HCT116 (cell line): ENCODE data around the gene RRAD. TPM values are rescaled to one million over a fixed set of nuclear protein-coding genes. Genes with fewer than 3 reads are reported as not detected.

ENCODE experiments used
- ATAC-seq: fragments of 200-7000 bp; cut with Tn5 transposase; 2 replicates; pipeline ENCODE4 v1.9.1; 2020; ENCODE audit warnings: mild to moderate bottlenecking, moderate library complexity
- BruUV-seq: library from RNA; stranded (reverse); fragments of 400-500 nt; replicated peaks from 2 replicates; lab custom pipeline; 2021; lab: Mats Ljungman, UMichigan
- CTCF ChIA-PET: fragments of 300-600 bp; sonication (Branson Sonifier 250); formaldehyde crosslinking; loops from one replicate; lab custom pipeline; 2021; ENCODE audit warnings: antibody characterized with exemption; lab: Charles Lee
- POLR2A ChIA-PET: fragments of 300-600, 350-600 bp; sonication (Branson Sonifier 250); formaldehyde crosslinking; loops from one replicate; lab custom pipeline; 2021; ENCODE audit warnings: antibody characterized with exemption; lab: Charles Lee
- RAD21 ChIA-PET, 2 experiments: fragments of 300-600 bp; sonication (Branson Sonifier 250); formaldehyde crosslinking; loops; one replicate each; lab custom pipeline; 2023; ENCODE audit warnings: low total read pairs in 2 of 2; ENCODE audit not compliant: uncharacterized antibody in 2 of 2, unreplicated experiment in 2 of 2, low non-redundant PET in 1 of 2; lab: Charles Lee
- DNase-seq: peaks from one replicate; pipeline ENCODE4 v3.0.0-alpha.2; 2010; ENCODE audit warnings: low read depth, low spot score
- H2AFZ ChIP-seq: fragments of 200-600 bp; shearing (Covaris generic), sonication (generic); 2 replicates; pipeline ENCODE4 v1.6.1; 2017; ENCODE audit warnings: low read depth, mixed run types, mixed read lengths, antibody characterized with exemption, low read length; ENCODE audit not compliant: poor library complexity, severe bottlenecking
- H3K27ac ChIP-seq: 2 replicates; pipeline ENCODE4 v1.5.1; 2012; ENCODE audit warnings: low read depth, low read length
- H3K27me3 ChIP-seq: fragments of 200-600 bp; sonication (generic); 2 replicates; pipeline ENCODE4 v1.6.1; 2016; ENCODE audit warnings: mixed run types, low read length, mixed read lengths; ENCODE audit not compliant: insufficient read depth
- H3K36me3 ChIP-seq, 2 experiments: fragments of 200-500 bp in 1 of 2; fragments of 200-600 bp in 1 of 2; sonication (Bioruptor generic) in 1 of 2; sonication (generic) in 1 of 2; 2 replicates each; pipeline versions ENCODE4 v1.5.1 to v1.6.1; 2014 to 2016; ENCODE audit warnings: low read length in 2 of 2, inconsistent platforms in 1 of 2, mixed read lengths in 1 of 2, mixed run types in 1 of 2; ENCODE audit not compliant: insufficient read depth in 2 of 2, control insufficient read depth in 1 of 2
- H3K4me1 ChIP-seq, 2 experiments: fragments of 200-600 bp in 1 of 2; sonication (generic) in 1 of 2; 2 replicates each; pipeline versions ENCODE4 v1.5.1 to v1.6.1; 2012 to 2017; ENCODE audit warnings: low read length in 2 of 2, inconsistent platforms in 1 of 2, mild to moderate bottlenecking in 1 of 2, mixed read lengths in 1 of 2, mixed run types in 1 of 2, moderate library complexity in 1 of 2; ENCODE audit not compliant: insufficient read depth in 2 of 2, control insufficient read depth in 1 of 2
- H3K4me2 ChIP-seq: fragments of 200-600 bp; sonication (generic); 2 replicates; pipeline ENCODE4 v1.6.1; 2017; ENCODE audit warnings: mixed run types, low read length, mixed read lengths
- H3K4me3 ChIP-seq, 2 experiments: fragments of 200-600 bp in 1 of 2; sonication (generic) in 1 of 2; replicated peaks in 1 of 2; 2 replicates each; pipeline ENCODE4 v1.5.1; 2011 to 2016; ENCODE audit warnings: low read length in 2 of 2, control low read depth in 1 of 2, low read depth in 1 of 2, mild to moderate bottlenecking in 1 of 2, mixed read lengths in 1 of 2, mixed run types in 1 of 2
- H3K79me2 ChIP-seq: fragments of 200-600 bp; sonication (generic); 2 replicates; pipeline ENCODE4 v1.6.1; 2017; ENCODE audit warnings: mild to moderate bottlenecking, mixed run types, low read length, moderate library complexity, mixed read lengths; ENCODE audit not compliant: insufficient read depth
- H3K9ac ChIP-seq: fragments of 200-600 bp; sonication (generic); 2 replicates; pipeline ENCODE4 v1.6.1; 2016; ENCODE audit warnings: low read length, mixed read lengths
- H3K9me2 ChIP-seq: fragments of 200-600 bp; sonication (generic), shearing (Covaris generic); 2 replicates; pipeline ENCODE4 v1.6.1; 2017; ENCODE audit warnings: mixed run types, mild to moderate bottlenecking, moderate library complexity; ENCODE audit not compliant: insufficient read depth
- H3K9me3 ChIP-seq, 2 experiments: fragments of 200-500 bp in 1 of 2; fragments of 200-600 bp in 1 of 2; sonication (Bioruptor generic) in 1 of 2; sonication (generic) in 1 of 2; 2 replicates each; pipeline ENCODE4 v1.6.1; 2014 to 2017; ENCODE audit warnings: low read length in 2 of 2, mixed read lengths in 2 of 2, inconsistent platforms in 1 of 2, low read depth in 1 of 2, mild to moderate bottlenecking in 1 of 2, mixed run types in 1 of 2, moderate library complexity in 1 of 2; ENCODE audit not compliant: control insufficient read depth in 1 of 2, insufficient read depth in 1 of 2
- H4K20me1 ChIP-seq: fragments of 200-600 bp; sonication (generic), shearing (Covaris generic); 2 replicates; pipeline ENCODE4 v1.6.1; 2017; ENCODE audit warnings: mixed run types, mild to moderate bottlenecking, moderate library complexity; ENCODE audit not compliant: insufficient read depth
- ATF3 ChIP-seq: IDR thresholded peaks from 2 replicates; pipeline ENCODE4 v1.6.1; 2012
- CEBPB ChIP-seq: IDR thresholded peaks from 2 replicates; pipeline ENCODE4 v1.6.1; 2012; ENCODE audit warnings: low read depth
- EZH2phosphoT487 ChIP-seq: fragments of 200-600 bp; IDR thresholded peaks from 2 replicates; pipeline ENCODE4 v1.6.1; 2018; ENCODE audit warnings: antibody characterized with exemption, borderline replicate concordance
- FOSL1 ChIP-seq: IDR thresholded peaks from 2 replicates; pipeline ENCODE4 v1.6.1; 2012; ENCODE audit warnings: low read depth
- MAX ChIP-seq: IDR thresholded peaks from 2 replicates; pipeline ENCODE4 v1.6.1; 2012
- POLR2A ChIP-seq: IDR thresholded peaks from 2 replicates; pipeline ENCODE4 v1.7.0; 2011; ENCODE audit warnings: borderline replicate concordance; ENCODE audit not compliant: insufficient read depth, insufficient read length; ENCODE audit errors: extremely low read depth
- POLR2AphosphoS5 ChIP-seq: IDR thresholded peaks from 2 replicates; pipeline ENCODE4 v1.6.1; 2011; ENCODE audit warnings: mild to moderate bottlenecking, low read depth, low read length, moderate library complexity
- RAD21 ChIP-seq: IDR thresholded peaks from 2 replicates; pipeline ENCODE4 v1.6.1; 2012; ENCODE audit warnings: low read depth, mild to moderate bottlenecking
- REST ChIP-seq: IDR thresholded peaks from 2 replicates; pipeline ENCODE4 v1.6.1; 2012; ENCODE audit warnings: low read depth
- SIN3A ChIP-seq: IDR thresholded peaks from 2 replicates; pipeline ENCODE4 v1.6.1; 2012; ENCODE audit warnings: low read depth
- SP1 ChIP-seq: IDR thresholded peaks from 2 replicates; pipeline ENCODE4 v1.6.1; 2012; ENCODE audit warnings: low read depth
- TCF7L2 ChIP-seq: IDR thresholded peaks from 2 replicates; pipeline ENCODE4 v1.7.0; 2011; ENCODE audit warnings: borderline replicate concordance, inconsistent platforms; ENCODE audit not compliant: insufficient read depth, insufficient read length; ENCODE audit errors: extremely low read depth
- YY1 ChIP-seq: IDR thresholded peaks from 2 replicates; pipeline ENCODE4 v1.6.1; 2011; ENCODE audit warnings: low read length, low read depth, moderate library complexity, mild to moderate bottlenecking; ENCODE audit not compliant: insufficient replicate concordance; ENCODE audit errors: extremely low read depth
- ZBTB33 ChIP-seq: IDR thresholded peaks from 2 replicates; pipeline ENCODE4 v1.6.1; 2011; ENCODE audit warnings: mild to moderate bottlenecking, low read length, moderate library complexity; ENCODE audit not compliant: insufficient replicate concordance; ENCODE audit errors: extremely low read depth
- intact Hi-C: fragments of 100-400 bp; cut with micrococcal nuclease; formaldehyde crosslinking; loops from 2 replicates; pipeline ENCODE4 v1.10.0; 2022
- total RNA-seq: library from RNA; stranded (reverse); gene quantifications from one replicate; pipeline ENCODE4 v1.2.1, GENCODE V29; 2021; ENCODE audit not compliant: unreplicated experiment

RRAD gene
- total RNA-seq, 1 experiment from 2014 or later = 2.2 TPM

GRCh38 chr16:66882702-66883101, 42.6 kb downstream of the RRAD start:
- CTCF ChIA-PET = interaction anchor here (1.0 kb wide), 1 partner anchor 10 kb away, joined by 3 read pairs; no protein-coding TSS in a partner anchor
- Histone ChIP-seq H3K79me2 (peaks cover 23% of the 10 kb centered on the region; the same call in 1 of the 2 replicates), H3K9me2 (no peaks in the 10 kb centered on the region), H3K36me3 (peaks cover 12 to 24% of the 10 kb centered on the region in 2 experiments; a peak in 3 of 4 replicates), H3K4me3 (no peak overlapping the region), H3K9me3 (no peaks in the 10 kb centered on the region), H3K27ac (no peak overlapping the region), H4K20me1 (no peaks in the 10 kb centered on the region), H3K4me2 (no peak overlapping the region), H2AFZ (no peak overlapping the region), H3K4me1 (peaks cover 10 to 15% of the 10 kb centered on the region in 2 experiments), H3K9ac (no peak overlapping the region), H3K27me3 (no peaks in the 10 kb centered on the region)
- POLR2A ChIA-PET = no interaction called here
- DNase-seq (no peak), ATAC-seq (no peak)
- BruUV-seq = no TSS peak
- RAD21 ChIA-PET = no interaction called here
- intact Hi-C loops = no loop called here
- TF ChIP-seq POLR2AphosphoS5 = no peak
- TF ChIP-seq MAX = no peak
- no peak for TF ChIP-seq POLR2A
- no peak for TF ChIP-seq SP1
- TF ChIP-seq YY1 = no peak

- H3K4me3 ChIP-seq = peak overlapping the region in 1 of 2 experiments; percentile 95; a peak in 2 of 4 replicates
- intact Hi-C loops = no loop called here
- H3K9ac ChIP-seq = no peak overlapping the region
- H3K79me2 ChIP-seq = peaks cover 23% of the 10 kb centered on the region; the same call in 1 of the 2 replicates
- no peaks in the 10 kb centered on the region for H4K20me1 ChIP-seq
- CTCF ChIA-PET = interaction anchor here (1.0 to 1.9 kb wide), 2 partner anchors 9 to 14 kb away, joined by 3 to 10 read pairs; no protein-coding TSS in a partner anchor
- peak overlapping the region; percentile 98 for H3K4me2 ChIP-seq
- BruUV-seq = no TSS peak
- H3K4me1 ChIP-seq = peaks cover 10 to 15% of the 10 kb centered on the region in 2 experiments
- no peaks in the 10 kb centered on the region for H3K27me3 ChIP-seq
- RAD21 ChIA-PET = no interaction called here
- H2AFZ ChIP-seq = no peak overlapping the region
- peaks cover 12 to 24% of the 10 kb centered on the region in 2 experiments; a peak in 3 of 4 replicates for H3K36me3 ChIP-seq
- ATAC-seq (no peak), DNase-seq (no peak)
- no peak overlapping the region for H3K27ac ChIP-seq
- H3K9me2 ChIP-seq = no peaks in the 10 kb centered on the region
- POLR2A ChIA-PET = interaction anchor here (0.8 kb wide), 1 partner anchor 9 kb away, joined by 3 read pairs; no protein-coding TSS in a partner anchor
- no peaks in the 10 kb centered on the region for H3K9me3 ChIP-seq
- TF ChIP-seq SP1 = no peak
- no peak for TF ChIP-seq SIN3A
- TF ChIP-seq TCF7L2 = no peak
- no peak for TF ChIP-seq FOSL1
- no peak for TF ChIP-seq ZBTB33
- TF ChIP-seq REST = no peak
- no peak for TF ChIP-seq RAD21
- no peak for TF ChIP-seq CEBPB
- TF ChIP-seq EZH2phosphoT487 = no peak
- no peak for TF ChIP-seq ATF3
Observed at GRCh38 chr16:66881964-66882508, 43.3 kb downstream of the RRAD start.
